ENCODE measurements around the gene METAP1D.
A peak's percentile ranks its signal among the peaks of the same experiment; 100 is the strongest.

DNA sequence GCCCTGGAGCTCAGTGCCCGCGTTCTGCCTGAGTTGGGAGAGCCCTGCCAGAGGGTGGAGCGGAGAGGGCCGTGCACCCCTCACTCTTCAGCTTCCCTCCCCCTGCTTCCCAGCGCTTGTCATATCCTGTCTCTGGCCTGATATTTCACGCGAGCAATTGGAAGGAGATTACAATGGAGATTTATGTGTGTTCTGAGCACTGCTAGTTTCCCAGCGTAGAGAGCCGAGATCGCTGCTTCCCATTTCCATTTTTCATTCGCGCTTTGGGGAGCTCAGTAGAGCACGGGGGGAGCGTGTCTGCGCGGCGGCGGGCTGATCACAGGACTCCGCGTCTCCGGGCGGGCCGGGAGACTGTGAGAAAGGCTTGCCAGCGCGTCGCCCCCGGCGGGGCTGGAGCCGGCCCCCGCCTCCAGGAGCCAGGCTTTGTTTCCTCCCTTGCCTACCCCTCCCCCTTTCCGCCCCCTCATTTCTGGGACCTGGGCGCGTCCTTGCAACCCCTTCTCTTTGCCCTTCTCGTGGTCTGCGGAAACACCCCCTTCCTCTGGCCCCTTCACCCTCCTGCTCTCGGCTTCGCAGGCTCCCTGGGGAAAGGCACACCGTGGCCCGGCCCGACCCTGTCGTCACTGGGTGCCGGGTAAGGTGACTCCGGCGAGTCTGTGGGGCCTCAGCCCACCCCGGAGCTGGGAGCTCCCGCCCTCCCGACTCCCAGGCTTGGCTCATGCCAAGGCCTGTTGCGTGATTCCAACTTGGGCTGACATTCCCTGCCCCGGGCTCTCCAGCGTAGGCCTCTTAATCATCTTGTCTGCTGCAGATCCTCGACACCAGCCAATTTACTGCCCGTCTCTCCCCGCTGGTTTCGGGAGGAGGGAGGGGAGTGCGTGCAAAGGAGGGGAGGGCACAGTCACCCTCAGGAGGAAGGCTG lies 97.1 kb downstream of the METAP1D start:
- TF ChIP-seq EZH2 (IDR thresholded peaks at IDR 0.05; ENCODE audit: borderline replicate concordance, low read depth, low read length, severe bottlenecking) (peak; percentile 78), POLR2A (IDR thresholded peaks at IDR 0.05; ENCODE audit: low read depth, low read length) (no peak), GATA2 (IDR thresholded peaks at IDR 0.05; ENCODE audit: insufficient read depth, insufficient read length, low read depth, low read length) (no peak), POLR2AphosphoS5 (IDR thresholded peaks at IDR 0.05; ENCODE audit: insufficient read depth, low read depth, low read length) (no peak), JUN (IDR thresholded peaks at IDR 0.05; ENCODE audit: borderline replicate concordance, insufficient read depth, insufficient read length, low read depth) (no peak), MYC (IDR thresholded peaks at IDR 0.05; ENCODE audit: low read depth, low read length) (no peak)
- TF ChIP-seq, protein P1, sequence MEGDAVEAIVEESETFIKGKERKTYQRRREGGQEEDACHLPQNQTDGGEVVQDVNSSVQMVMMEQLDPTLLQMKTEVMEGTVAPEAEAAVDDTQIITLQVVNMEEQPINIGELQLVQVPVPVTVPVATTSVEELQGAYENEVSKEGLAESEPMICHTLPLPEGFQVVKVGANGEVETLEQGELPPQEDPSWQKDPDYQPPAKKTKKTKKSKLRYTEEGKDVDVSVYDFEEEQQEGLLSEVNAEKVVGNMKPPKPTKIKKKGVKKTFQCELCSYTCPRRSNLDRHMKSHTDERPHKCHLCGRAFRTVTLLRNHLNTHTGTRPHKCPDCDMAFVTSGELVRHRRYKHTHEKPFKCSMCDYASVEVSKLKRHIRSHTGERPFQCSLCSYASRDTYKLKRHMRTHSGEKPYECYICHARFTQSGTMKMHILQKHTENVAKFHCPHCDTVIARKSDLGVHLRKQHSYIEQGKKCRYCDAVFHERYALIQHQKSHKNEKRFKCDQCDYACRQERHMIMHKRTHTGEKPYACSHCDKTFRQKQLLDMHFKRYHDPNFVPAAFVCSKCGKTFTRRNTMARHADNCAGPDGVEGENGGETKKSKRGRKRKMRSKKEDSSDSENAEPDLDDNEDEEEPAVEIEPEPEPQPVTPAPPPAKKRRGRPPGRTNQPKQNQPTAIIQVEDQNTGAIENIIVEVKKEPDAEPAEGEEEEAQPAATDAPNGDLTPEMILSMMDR (IDR thresholded peaks at IDR 0.05; ENCODE audit: extremely low read depth in 1 of 2, insufficient read depth in 1 of 2, low read depth in 1 of 2, low read length in 2 of 2) = no peak

Data from endothelial cell of umbilical vein (primary cell).